ENCODE results near the gene NRP1. TPM values are rescaled to one million over a fixed set of nuclear protein-coding genes. Genes with fewer than 3 reads are reported as not detected.

Gene NRP1
- total RNA-seq, 1 experiment from 2014 or later, result 3.0 TPM

DNA sequence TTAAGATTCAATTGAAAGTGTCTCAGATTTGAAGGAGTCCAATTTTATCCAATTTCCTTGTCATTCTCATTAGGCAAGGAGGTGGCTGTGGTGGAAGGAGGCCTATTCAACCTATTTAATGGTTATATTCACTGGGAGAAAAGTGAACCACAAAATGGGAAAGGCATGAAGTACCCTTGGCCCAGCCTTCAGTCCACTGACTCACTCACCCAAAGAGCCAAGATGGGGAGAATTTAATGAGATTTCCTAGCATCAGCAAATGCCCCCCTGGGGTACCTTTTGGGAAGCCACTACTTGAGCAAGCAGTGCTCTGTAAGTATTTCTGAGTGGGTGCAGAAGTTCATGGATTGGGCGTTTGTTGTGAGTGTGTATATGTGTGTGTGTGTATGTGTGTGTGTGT lies 144.1 kb downstream of the NRP1 start:
- H3K27me3 Mint-ChIP-seq (ENCODE audit: low read depth), result peaks cover 10% of the 10 kb centered on the region
- DNase-seq (ENCODE audit: low spot score), result no peak
- H3K36me3 Mint-ChIP-seq, result no peaks in the 10 kb centered on the region
- ChIA-PET POLR2A (no interaction called here), CTCF (interaction anchor here (1.8 kb wide), 1 partner anchor 74 kb away, joined by 8 read pairs; no protein-coding TSS in a partner anchor)
- no peak for ATAC-seq
- no peak overlapping the region for H3K4me3 Mint-ChIP-seq
- TF ChIP-seq OVOL2 (CRISPR knock-in tag; IDR thresholded peaks at IDR 0.05; ENCODE audit: borderline replicate concordance) (no peak), ZBTB21 (CRISPR knock-in tag; IDR thresholded peaks at IDR 0.05; ENCODE audit: borderline replicate concordance) (no peak), FOXK1 (CRISPR knock-in tag; IDR thresholded peaks at IDR 0.05) (no peak), ETV6 (CRISPR knock-in tag; IDR thresholded peaks at IDR 0.05) (no peak), JUN (CRISPR knock-in tag; IDR thresholded peaks at IDR 0.05) (no peak), NFYB (CRISPR knock-in tag; conservative IDR thresholded peaks at IDR 0.05; ENCODE audit: low read depth) (no peak), ZNF281 (CRISPR knock-in tag; IDR thresholded peaks at IDR 0.05) (no peak), CREB1 (CRISPR knock-in tag; IDR thresholded peaks at IDR 0.05) (no peak), ZNF317 (CRISPR knock-in tag; IDR thresholded peaks at IDR 0.05; ENCODE audit: borderline replicate concordance, low read depth) (no peak), MYBL2 (CRISPR knock-in tag; IDR thresholded peaks at IDR 0.05) (no peak), ZNF121 (CRISPR knock-in tag; IDR thresholded peaks at IDR 0.05) (no peak), GRHL2 (CRISPR knock-in tag; IDR thresholded peaks at IDR 0.05; ENCODE audit: insufficient replicate concordance, severe bottlenecking) (no peak), FOXP1 (CRISPR knock-in tag; IDR thresholded peaks at IDR 0.05; ENCODE audit: borderline replicate concordance) (no peak)
- TF ChIP-seq, protein P1, sequence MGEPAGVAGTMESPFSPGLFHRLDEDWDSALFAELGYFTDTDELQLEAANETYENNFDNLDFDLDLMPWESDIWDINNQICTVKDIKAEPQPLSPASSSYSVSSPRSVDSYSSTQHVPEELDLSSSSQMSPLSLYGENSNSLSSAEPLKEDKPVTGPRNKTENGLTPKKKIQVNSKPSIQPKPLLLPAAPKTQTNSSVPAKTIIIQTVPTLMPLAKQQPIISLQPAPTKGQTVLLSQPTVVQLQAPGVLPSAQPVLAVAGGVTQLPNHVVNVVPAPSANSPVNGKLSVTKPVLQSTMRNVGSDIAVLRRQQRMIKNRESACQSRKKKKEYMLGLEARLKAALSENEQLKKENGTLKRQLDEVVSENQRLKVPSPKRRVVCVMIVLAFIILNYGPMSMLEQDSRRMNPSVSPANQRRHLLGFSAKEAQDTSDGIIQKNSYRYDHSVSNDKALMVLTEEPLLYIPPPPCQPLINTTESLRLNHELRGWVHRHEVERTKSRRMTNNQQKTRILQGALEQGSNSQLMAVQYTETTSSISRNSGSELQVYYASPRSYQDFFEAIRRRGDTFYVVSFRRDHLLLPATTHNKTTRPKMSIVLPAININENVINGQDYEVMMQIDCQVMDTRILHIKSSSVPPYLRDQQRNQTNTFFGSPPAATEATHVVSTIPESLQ (CRISPR knock-in tag; IDR thresholded peaks at IDR 0.05), result no peak
- TF ChIP-seq, protein P2, sequence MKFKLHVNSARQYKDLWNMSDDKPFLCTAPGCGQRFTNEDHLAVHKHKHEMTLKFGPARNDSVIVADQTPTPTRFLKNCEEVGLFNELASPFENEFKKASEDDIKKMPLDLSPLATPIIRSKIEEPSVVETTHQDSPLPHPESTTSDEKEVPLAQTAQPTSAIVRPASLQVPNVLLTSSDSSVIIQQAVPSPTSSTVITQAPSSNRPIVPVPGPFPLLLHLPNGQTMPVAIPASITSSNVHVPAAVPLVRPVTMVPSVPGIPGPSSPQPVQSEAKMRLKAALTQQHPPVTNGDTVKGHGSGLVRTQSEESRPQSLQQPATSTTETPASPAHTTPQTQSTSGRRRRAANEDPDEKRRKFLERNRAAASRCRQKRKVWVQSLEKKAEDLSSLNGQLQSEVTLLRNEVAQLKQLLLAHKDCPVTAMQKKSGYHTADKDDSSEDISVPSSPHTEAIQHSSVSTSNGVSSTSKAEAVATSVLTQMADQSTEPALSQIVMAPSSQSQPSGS (CRISPR knock-in tag; IDR thresholded peaks at IDR 0.05; ENCODE audit: borderline replicate concordance, low read depth), result no peak
- peaks cover 49% of the 10 kb centered on the region for H3K4me1 Mint-ChIP-seq
- H3K9me3 Mint-ChIP-seq, result no peaks in the 10 kb centered on the region
- no peak overlapping the region for H3K27ac Mint-ChIP-seq

- peaks cover 49% of the 10 kb centered on the region for H3K4me1 Mint-ChIP-seq
- H3K27ac Mint-ChIP-seq, result no peak overlapping the region
- DNase-seq (ENCODE audit: low spot score), result no peak
- no peaks in the 10 kb centered on the region for H3K36me3 Mint-ChIP-seq
- ChIA-PET CTCF (interaction anchor here (0.7 to 1.8 kb wide), 2 partner anchors 63 to 74 kb away, joined by 3 to 8 read pairs; no protein-coding TSS in a partner anchor), POLR2A (no interaction called here)
- H3K4me3 Mint-ChIP-seq, result no peak overlapping the region
- no peaks in the 10 kb centered on the region for H3K9me3 Mint-ChIP-seq
- no peak for ATAC-seq
- peaks cover 10% of the 10 kb centered on the region for H3K27me3 Mint-ChIP-seq (ENCODE audit: low read depth)
- TF ChIP-seq ZNF532 (CRISPR knock-in tag; IDR thresholded peaks at IDR 0.05; ENCODE audit: borderline replicate concordance) (no peak), SMAD3 (CRISPR knock-in tag; IDR thresholded peaks at IDR 0.05; ENCODE audit: borderline replicate concordance) (no peak), NFE2L1 (CRISPR knock-in tag; IDR thresholded peaks at IDR 0.05) (no peak), ZNF219 (CRISPR knock-in tag; IDR thresholded peaks at IDR 0.05; ENCODE audit: borderline replicate concordance) (no peak)
- TF ChIP-seq, protein P3, sequence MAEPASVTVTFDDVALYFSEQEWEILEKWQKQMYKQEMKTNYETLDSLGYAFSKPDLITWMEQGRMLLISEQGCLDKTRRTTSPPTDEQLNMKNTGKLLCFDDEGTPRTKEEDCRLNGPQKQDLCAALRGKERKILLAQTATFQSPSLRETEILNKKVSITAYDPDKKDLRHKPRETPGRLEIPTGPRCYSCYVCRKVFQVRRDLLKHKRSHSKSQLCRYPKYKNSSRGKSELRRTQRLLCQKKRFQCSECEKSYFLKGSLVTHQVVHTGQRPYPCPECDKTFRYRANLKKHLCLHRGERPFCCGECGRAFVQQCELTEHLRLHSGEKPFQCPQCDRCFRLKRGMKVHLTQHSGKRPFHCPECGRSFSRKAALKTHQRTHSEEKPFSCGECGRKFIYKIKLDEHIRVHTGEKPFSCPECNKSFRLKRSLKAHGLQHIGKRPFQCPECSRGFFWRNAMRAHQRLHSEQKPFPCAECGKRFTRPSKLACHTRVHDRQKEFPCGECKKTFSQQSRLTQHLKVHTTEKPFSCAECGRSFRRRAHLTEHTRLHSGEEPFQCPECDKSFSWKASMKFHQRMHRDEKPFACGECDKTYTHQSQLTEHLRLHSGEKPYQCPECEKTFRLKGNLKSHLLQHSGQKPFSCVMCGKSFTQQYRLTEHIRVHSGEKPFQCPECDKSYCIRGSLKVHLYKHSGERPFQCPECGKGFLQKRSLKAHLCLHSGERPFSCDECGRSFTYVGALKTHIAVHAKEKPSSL (CRISPR knock-in tag; conservative IDR thresholded peaks at IDR 0.05), result no peak
- TF ChIP-seq, protein P4, sequence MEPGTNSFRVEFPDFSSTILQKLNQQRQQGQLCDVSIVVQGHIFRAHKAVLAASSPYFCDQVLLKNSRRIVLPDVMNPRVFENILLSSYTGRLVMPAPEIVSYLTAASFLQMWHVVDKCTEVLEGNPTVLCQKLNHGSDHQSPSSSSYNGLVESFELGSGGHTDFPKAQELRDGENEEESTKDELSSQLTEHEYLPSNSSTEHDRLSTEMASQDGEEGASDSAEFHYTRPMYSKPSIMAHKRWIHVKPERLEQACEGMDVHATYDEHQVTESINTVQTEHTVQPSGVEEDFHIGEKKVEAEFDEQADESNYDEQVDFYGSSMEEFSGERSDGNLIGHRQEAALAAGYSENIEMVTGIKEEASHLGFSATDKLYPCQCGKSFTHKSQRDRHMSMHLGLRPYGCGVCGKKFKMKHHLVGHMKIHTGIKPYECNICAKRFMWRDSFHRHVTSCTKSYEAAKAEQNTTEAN (CRISPR knock-in tag; IDR thresholded peaks at IDR 0.05), result no peak
Observed at GRCh38 chr10:33189808-33190207, 144.7 kb downstream of the NRP1 start.

All from WTC11 (cell line).